WERI-Rb-1 (cell line): ENCODE results near the gene TLDC2.
"Not testable (repeated sequence)": the region's sequence is repeated elsewhere in the genome, so short reads cannot be mapped to it uniquely, and the experiment has no call there.

ENCODE experiments used
- DNase-seq: peaks from one replicate; pipeline ENCODE4 v3.0.0-alpha.2; 2020
- H3K27ac ChIP-seq: fragments of 250-450 bp; sonication (Bioruptor Pico); 2 replicates; pipeline ENCODE4 v1.5.1; 2020; ENCODE audit warnings: mild to moderate bottlenecking, moderate library complexity
- H3K27me3 ChIP-seq: fragments of 250-450 bp; sonication (Bioruptor Pico); 2 replicates; pipeline ENCODE4 v1.5.1; 2021; ENCODE audit warnings: mild to moderate bottlenecking, low read depth, moderate library complexity; ENCODE audit not compliant: insufficient read depth, severe bottlenecking
- H3K36me3 ChIP-seq: fragments of 250-450 bp; sonication (Bioruptor Pico); 2 replicates; pipeline ENCODE4 v1.5.1; 2020; ENCODE audit warnings: mild to moderate bottlenecking, moderate library complexity
- H3K4me3 ChIP-seq: 2 replicates; pipeline ENCODE4 v1.5.1; 2011; ENCODE audit warnings: low read depth, mild to moderate bottlenecking, control low read depth, low read length
- H3K9me3 ChIP-seq: fragments of 250-450 bp; sonication (Bioruptor Pico); 2 replicates; pipeline ENCODE4 v1.5.1; 2021; ENCODE audit warnings: mild to moderate bottlenecking, moderate library complexity; ENCODE audit not compliant: severe bottlenecking
- TF ChIP-seq, protein P1 (sequence below): IDR thresholded peaks from 2 replicates; pipeline ENCODE4 v1.5.1; 2011; ENCODE audit warnings: low read depth, mild to moderate bottlenecking, control low read depth, inconsistent platforms, low read length

The TLDC2 gene

DNA sequence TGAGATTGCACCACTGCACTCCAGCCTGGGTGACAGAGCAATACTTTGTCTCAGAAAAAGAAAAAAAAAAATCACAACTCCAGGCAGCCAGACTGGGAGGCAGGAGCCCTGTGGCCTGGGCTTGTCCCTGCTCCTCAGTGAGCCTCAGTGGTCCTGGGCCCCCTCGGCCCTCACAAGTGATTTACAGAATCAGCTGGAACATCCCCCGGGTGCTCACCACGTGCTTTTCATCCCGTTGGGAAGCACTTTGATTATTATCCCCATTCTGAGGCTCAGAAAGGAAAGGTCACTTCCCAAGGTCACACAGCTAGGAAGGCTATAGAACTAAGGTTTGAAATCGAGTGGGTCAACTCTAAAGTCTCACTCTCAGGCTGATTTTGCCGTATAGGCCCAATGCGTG lies 43.1 kb upstream of the TLDC2 start:
- no peaks in the 10 kb centered on the region for H3K9me3 ChIP-seq
- DNase-seq: no peak
- peaks cover 32% of the 10 kb centered on the region for H3K36me3 ChIP-seq
- TF ChIP-seq, protein P1, sequence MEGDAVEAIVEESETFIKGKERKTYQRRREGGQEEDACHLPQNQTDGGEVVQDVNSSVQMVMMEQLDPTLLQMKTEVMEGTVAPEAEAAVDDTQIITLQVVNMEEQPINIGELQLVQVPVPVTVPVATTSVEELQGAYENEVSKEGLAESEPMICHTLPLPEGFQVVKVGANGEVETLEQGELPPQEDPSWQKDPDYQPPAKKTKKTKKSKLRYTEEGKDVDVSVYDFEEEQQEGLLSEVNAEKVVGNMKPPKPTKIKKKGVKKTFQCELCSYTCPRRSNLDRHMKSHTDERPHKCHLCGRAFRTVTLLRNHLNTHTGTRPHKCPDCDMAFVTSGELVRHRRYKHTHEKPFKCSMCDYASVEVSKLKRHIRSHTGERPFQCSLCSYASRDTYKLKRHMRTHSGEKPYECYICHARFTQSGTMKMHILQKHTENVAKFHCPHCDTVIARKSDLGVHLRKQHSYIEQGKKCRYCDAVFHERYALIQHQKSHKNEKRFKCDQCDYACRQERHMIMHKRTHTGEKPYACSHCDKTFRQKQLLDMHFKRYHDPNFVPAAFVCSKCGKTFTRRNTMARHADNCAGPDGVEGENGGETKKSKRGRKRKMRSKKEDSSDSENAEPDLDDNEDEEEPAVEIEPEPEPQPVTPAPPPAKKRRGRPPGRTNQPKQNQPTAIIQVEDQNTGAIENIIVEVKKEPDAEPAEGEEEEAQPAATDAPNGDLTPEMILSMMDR: no peak
- no peaks in the 10 kb centered on the region for H3K27me3 ChIP-seq
- H3K27ac ChIP-seq: peak overlapping the region; percentile 19
- H3K4me3 ChIP-seq: no peak overlapping the region

DNA sequence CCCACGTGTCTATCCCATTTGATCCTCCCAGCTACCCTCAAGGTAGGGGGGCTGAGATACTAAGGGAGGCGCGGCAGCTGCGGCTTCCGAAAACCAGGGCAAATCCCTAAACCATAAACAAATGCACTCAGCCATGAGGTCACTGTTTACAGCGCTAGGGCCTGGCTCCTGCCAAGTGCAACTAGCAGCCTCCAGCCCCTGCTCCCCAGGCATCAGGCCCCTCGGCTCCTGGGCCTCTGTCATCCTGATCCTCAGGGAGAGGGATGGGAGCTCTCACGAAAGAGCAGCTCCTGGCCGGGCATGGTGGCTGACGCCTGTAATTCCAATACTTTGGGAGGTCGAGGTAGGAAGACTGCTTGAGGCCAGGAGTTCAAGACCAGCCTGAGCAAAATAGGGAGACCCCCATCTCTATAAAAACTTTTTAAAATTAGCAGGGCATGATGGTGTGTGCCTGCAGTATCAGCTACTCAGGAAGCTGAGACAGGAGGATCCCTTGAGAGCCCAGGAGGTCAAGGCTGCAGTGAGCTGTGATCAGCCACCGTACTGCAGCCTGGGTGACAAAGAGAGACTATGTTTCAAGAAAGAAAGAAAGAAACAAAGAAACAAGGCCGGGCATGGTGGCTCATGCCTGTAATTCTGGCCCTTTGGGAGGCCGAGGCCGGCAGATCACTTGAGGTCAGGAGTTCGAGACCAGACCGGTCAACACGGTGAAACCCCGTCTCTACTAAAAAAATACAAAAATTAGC lies 42.5 kb upstream of the TLDC2 start:
- DNase-seq: no peak
- Histone ChIP-seq H3K36me3 (peaks cover 32% of the 10 kb centered on the region), H3K27me3 (no peaks in the 10 kb centered on the region), H3K27ac (peak overlapping the region; percentile 19; the same call in 1 of the 2 replicates), H3K4me3 (no peak overlapping the region), H3K9me3 (no peaks in the 10 kb centered on the region)
- TF ChIP-seq, protein P1: no peak

GRCh38 chr20:36835025-36835424 lies 40.9 kb upstream of the TLDC2 start:
- TF ChIP-seq, protein P1: no peak
- no peaks in the 10 kb centered on the region for H3K27me3 ChIP-seq
- peaks cover 33% of the 10 kb centered on the region for H3K36me3 ChIP-seq
- H3K27ac ChIP-seq: peak overlapping the region; percentile 70
- no peak for DNase-seq
- no peaks in the 10 kb centered on the region for H3K9me3 ChIP-seq
- H3K4me3 ChIP-seq: no peak overlapping the region

DNA sequence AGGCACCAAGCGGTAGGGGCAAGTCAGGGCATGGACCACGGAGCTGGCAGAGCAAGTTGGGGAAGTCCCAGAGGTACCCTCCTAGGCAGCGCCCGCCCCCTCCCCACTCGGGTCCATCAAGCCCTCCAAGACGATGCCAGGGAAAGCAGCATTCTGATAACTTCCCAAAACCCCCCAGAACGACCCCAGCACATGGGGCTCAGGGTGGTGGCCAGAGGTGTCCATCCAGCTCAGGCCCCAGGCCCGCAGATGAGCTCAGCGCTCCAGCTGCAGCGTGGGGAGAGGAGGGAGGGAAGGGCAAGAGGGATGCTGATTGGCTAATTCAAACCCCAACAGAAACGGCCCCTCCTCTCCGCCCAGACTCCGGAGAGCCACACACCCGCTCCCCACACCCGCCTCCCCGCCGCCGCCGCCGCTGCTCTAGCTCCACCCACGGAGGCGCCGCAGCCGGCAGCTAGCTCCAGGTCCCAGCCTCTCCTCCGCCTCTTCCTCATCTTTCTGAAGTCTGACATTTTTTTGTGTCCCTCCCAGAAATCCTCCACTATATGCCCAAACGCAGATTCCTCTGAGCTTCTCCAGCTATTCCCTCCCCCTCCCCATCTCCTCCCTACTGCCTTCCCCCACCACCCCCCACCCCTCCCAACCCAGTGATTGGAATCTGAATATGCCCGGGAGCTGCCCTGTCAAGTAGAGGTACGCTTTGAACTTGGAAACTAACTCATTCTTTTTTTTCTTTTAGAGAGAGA lies 40.3 kb upstream of the TLDC2 start:
- TF ChIP-seq, protein P1: no peak
- H3K27ac ChIP-seq: peak overlapping the region; percentile 70
- H3K9me3 ChIP-seq: no peaks in the 10 kb centered on the region
- H3K4me3 ChIP-seq: no peak overlapping the region
- no peaks in the 10 kb centered on the region for H3K27me3 ChIP-seq
- peak; percentile 94 for DNase-seq
- H3K36me3 ChIP-seq: peaks cover 33% of the 10 kb centered on the region

- no peaks in the 10 kb centered on the region for H3K27me3 ChIP-seq
- TF ChIP-seq, protein P1: peak; percentile 83
- DNase-seq: peak; percentile 89
- H3K36me3 ChIP-seq: peaks cover 33% of the 10 kb centered on the region
- no peaks in the 10 kb centered on the region for H3K9me3 ChIP-seq
- peak overlapping the region; percentile 47 for H3K27ac ChIP-seq
- H3K4me3 ChIP-seq: no peak overlapping the region
These were observed 39.2 kb upstream of the TLDC2 start for GRCh38 chr20:36836591-36837269.

DNA sequence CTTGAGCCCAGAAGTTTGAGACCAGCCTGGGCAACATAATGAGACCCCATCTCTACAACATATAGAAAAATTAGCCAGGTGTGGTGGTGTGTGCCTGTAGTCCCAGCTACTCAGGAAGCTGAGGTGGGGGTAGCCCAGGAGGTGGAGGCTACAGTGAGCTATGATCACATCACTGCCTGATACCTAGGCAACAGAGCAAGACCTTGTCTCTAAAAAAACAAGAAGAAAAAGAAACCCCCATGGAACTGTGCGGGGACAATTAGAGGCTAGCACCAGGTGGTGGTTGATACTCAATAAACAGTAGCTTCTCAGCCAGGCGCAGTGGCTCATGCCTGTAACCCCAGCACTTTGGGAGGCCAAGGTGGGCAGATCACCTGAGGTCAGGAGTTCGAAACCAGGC lies 37.6 kb upstream of the TLDC2 start:
- DNase-seq, H3K27me3 ChIP-seq, H3K4me3 ChIP-seq, H3K27ac ChIP-seq, H3K9me3 ChIP-seq: not testable (repeated sequence)
- peaks cover 33% of the 10 kb centered on the region for H3K36me3 ChIP-seq
